HEK293 (cell line): Measurements from ENCODE around the gene CASP3.

Source experiments
- CTCF ChIA-PET: fragments of 350-600 bp; formaldehyde crosslinking; extraction: SDS; loops from one replicate; lab custom pipeline; 2021; ENCODE audit warnings: antibody characterized with exemption; lab: Yijun Ruan, JAX
- POLR2A ChIA-PET: fragments of 300-600 bp; formaldehyde crosslinking; extraction: SDS; loops from one replicate; lab custom pipeline; 2020; ENCODE audit warnings: antibody characterized with exemption, inconsistent platforms; lab: Yijun Ruan, JAX
- H3K27ac ChIP-seq: fragments of 200-500 bp; sonication (Bioruptor generic); 2 replicates; pipeline ENCODE4 v1.5.1; 2014; ENCODE audit warnings: low read depth, low read length, control low read depth, inconsistent platforms; ENCODE audit errors: extremely low read depth
- H3K36me3 ChIP-seq, 2 experiments: fragments of 200-500 bp in 1 of 2; sonication (Bioruptor generic) in 1 of 2; 1 replicate in 1 of 2; 2 replicates in 1 of 2; pipeline ENCODE4 v1.5.1; 2014 to 2017; ENCODE audit warnings: inconsistent platforms in 2 of 2, low read length in 2 of 2; ENCODE audit not compliant: control insufficient read depth in 2 of 2, insufficient read depth in 1 of 2
- H3K4me1 ChIP-seq: fragments of 200-500 bp; sonication (Bioruptor generic); 2 replicates; pipeline ENCODE4 v1.5.1; 2014; ENCODE audit warnings: mild to moderate bottlenecking, low read length, inconsistent platforms; ENCODE audit not compliant: control insufficient read depth, insufficient read depth
- H3K4me3 ChIP-seq: 2 replicates; pipeline ENCODE4 v1.5.1; 2011; ENCODE audit warnings: low read depth, mild to moderate bottlenecking, control low read depth, low read length, moderate library complexity
- H3K9me3 ChIP-seq: fragments of 200-500 bp; sonication (Bioruptor generic); 2 replicates; pipeline ENCODE4 v1.5.1; 2014; ENCODE audit warnings: low read depth, low read length, inconsistent platforms; ENCODE audit not compliant: control insufficient read depth, insufficient read depth
- CTCF ChIP-seq: fragments of 450-650 bp; formaldehyde crosslinking; IDR thresholded peaks from 2 replicates; pipeline ENCODE4 v1.5.1; 2016; ENCODE audit warnings: missing biosample characterization, missing genetic modification characterization
- GFI1B ChIP-seq: fragments of 450-650 bp; formaldehyde crosslinking; IDR thresholded peaks from 2 replicates; pipeline ENCODE4 v1.5.1; 2016; ENCODE audit warnings: missing biosample characterization, missing genetic modification characterization
- GLIS1 ChIP-seq: fragments of 450-650 bp; formaldehyde crosslinking; IDR thresholded peaks from 2 replicates; pipeline ENCODE4 v1.5.1; 2016; ENCODE audit warnings: missing biosample characterization, missing genetic modification characterization
- HIC1 ChIP-seq: fragments of 450-650 bp; formaldehyde crosslinking; IDR thresholded peaks from 2 replicates; pipeline ENCODE4 v1.5.1; 2016; ENCODE audit warnings: missing biosample characterization, missing genetic modification characterization
- HOXA7 ChIP-seq: sonication (generic); formaldehyde crosslinking; IDR thresholded peaks from 2 replicates; pipeline ENCODE4 v1.8.1; 2022; ENCODE audit warnings: missing genetic modification reagents, borderline replicate concordance
- HOXD13 ChIP-seq: sonication (generic); formaldehyde crosslinking; IDR thresholded peaks from 2 replicates; pipeline ENCODE4 v1.8.0; 2022; ENCODE audit warnings: missing genetic modification reagents, borderline replicate concordance
- KLF16 ChIP-seq: fragments of 450-650 bp; formaldehyde crosslinking; IDR thresholded peaks from 2 replicates; pipeline ENCODE4 v1.5.1; 2017; ENCODE audit warnings: missing biosample characterization, missing genetic modification characterization
- KLF7 ChIP-seq: fragments of 450-650 bp; formaldehyde crosslinking; IDR thresholded peaks from 2 replicates; pipeline ENCODE4 v1.5.1; 2016; ENCODE audit warnings: missing biosample characterization, missing genetic modification characterization, borderline replicate concordance
- MEIS1 ChIP-seq: sonication (generic); formaldehyde crosslinking; IDR thresholded peaks from 2 replicates; pipeline ENCODE4 v1.8.1; 2022; ENCODE audit warnings: missing genetic modification reagents, mild to moderate bottlenecking, borderline replicate concordance
- SCRT1 ChIP-seq: fragments of 450-650 bp; formaldehyde crosslinking; IDR thresholded peaks from 2 replicates; pipeline ENCODE4 v1.5.1; 2016; ENCODE audit warnings: missing biosample characterization, missing genetic modification characterization, borderline replicate concordance
- SETDB1 ChIP-seq: IDR thresholded peaks from one replicate; pipeline ENCODE4 v1.6.1; 2017; ENCODE audit warnings: mild to moderate bottlenecking, low read length, moderate library complexity, mixed read lengths; ENCODE audit not compliant: insufficient read length
- ZBTB17 ChIP-seq: fragments of 450-650 bp; formaldehyde crosslinking; IDR thresholded peaks from 2 replicates; pipeline ENCODE4 v1.5.1; 2016; ENCODE audit warnings: missing biosample characterization, missing genetic modification characterization
- ZBTB7A ChIP-seq: fragments of 450-650 bp; formaldehyde crosslinking; IDR thresholded peaks from 2 replicates; pipeline ENCODE4 v1.5.1; 2016; ENCODE audit warnings: low read depth, missing biosample characterization, missing genetic modification characterization
- ZIC2 ChIP-seq: fragments of 450-650 bp; formaldehyde crosslinking; IDR thresholded peaks from 2 replicates; pipeline ENCODE4 v1.5.1; 2016; ENCODE audit warnings: missing biosample characterization, missing genetic modification characterization
- ZNF133 ChIP-seq: fragments of 450-650 bp; formaldehyde crosslinking; IDR thresholded peaks from 2 replicates; pipeline ENCODE4 v1.5.1; 2016; ENCODE audit warnings: missing biosample characterization, missing genetic modification characterization
- ZNF302 ChIP-seq: fragments of 450-650 bp; formaldehyde crosslinking; IDR thresholded peaks from 2 replicates; pipeline ENCODE4 v1.5.1; 2016; ENCODE audit warnings: missing biosample characterization, missing genetic modification characterization, low read depth
- ZNF311 ChIP-seq: fragments of 450-650 bp; formaldehyde crosslinking; IDR thresholded peaks from 2 replicates; pipeline ENCODE4 v1.5.1; 2017; ENCODE audit warnings: missing biosample characterization, missing genetic modification characterization, borderline replicate concordance
- ZNF423 ChIP-seq: fragments of 450-650 bp; formaldehyde crosslinking; IDR thresholded peaks from 2 replicates; pipeline ENCODE4 v1.5.1; 2016; ENCODE audit warnings: missing biosample characterization, missing genetic modification characterization
- ZNF521 ChIP-seq: fragments of 450-650 bp; formaldehyde crosslinking; IDR thresholded peaks from 2 replicates; pipeline ENCODE4 v1.5.1; 2017; ENCODE audit warnings: missing biosample characterization, mild to moderate bottlenecking, missing genetic modification characterization
- ZNF530 ChIP-seq: fragments of 450-650 bp; formaldehyde crosslinking; IDR thresholded peaks from 2 replicates; pipeline ENCODE4 v1.5.1; 2016; ENCODE audit warnings: low read depth, missing biosample characterization, missing genetic modification characterization
- ZNF548 ChIP-seq: fragments of 450-650 bp; formaldehyde crosslinking; IDR thresholded peaks from 2 replicates; pipeline ENCODE4 v1.5.1; 2016; ENCODE audit warnings: missing biosample characterization, missing genetic modification characterization
- ZNF549 ChIP-seq: fragments of 450-650 bp; IDR thresholded peaks from 2 replicates; pipeline ENCODE4 v1.5.1; 2018; ENCODE audit warnings: missing biosample characterization, missing genetic modification characterization, mild to moderate bottlenecking, inconsistent platforms, moderate library complexity
- ZNF555 ChIP-seq: fragments of 450-650 bp; formaldehyde crosslinking; conservative IDR thresholded peaks from 2 replicates; pipeline ENCODE4 v1.5.1; 2017; ENCODE audit warnings: missing biosample characterization, mild to moderate bottlenecking, missing genetic modification characterization, inconsistent platforms
- ZNF560 ChIP-seq: fragments of 450-650 bp; formaldehyde crosslinking; IDR thresholded peaks from 2 replicates; pipeline ENCODE4 v1.5.1; 2017; ENCODE audit warnings: missing biosample characterization, missing genetic modification characterization, borderline replicate concordance
- ZNF571 ChIP-seq: fragments of 450-650 bp; formaldehyde crosslinking; IDR thresholded peaks from 2 replicates; pipeline ENCODE4 v1.5.0; 2017; ENCODE audit warnings: missing biosample characterization, missing genetic modification characterization
- ZNF585B ChIP-seq: fragments of 450-650 bp; formaldehyde crosslinking; IDR thresholded peaks from 2 replicates; pipeline ENCODE4 v1.5.1; 2016; ENCODE audit warnings: missing biosample characterization, missing genetic modification characterization
- ZNF600 ChIP-seq: fragments of 450-650 bp; formaldehyde crosslinking; IDR thresholded peaks from 2 replicates; pipeline ENCODE4 v1.5.1; 2016; ENCODE audit warnings: missing biosample characterization, missing genetic modification characterization
- ZNF610 ChIP-seq: fragments of 450-650 bp; formaldehyde crosslinking; IDR thresholded peaks from 2 replicates; pipeline ENCODE4 v1.5.1; 2016; ENCODE audit warnings: missing biosample characterization, missing genetic modification characterization, borderline replicate concordance
- ZNF654 ChIP-seq: fragments of 450-650 bp; formaldehyde crosslinking; IDR thresholded peaks from 2 replicates; pipeline ENCODE4 v1.5.1; 2016; ENCODE audit warnings: low read depth, missing biosample characterization, missing genetic modification characterization
- ZNF747 ChIP-seq: fragments of 450-650 bp; formaldehyde crosslinking; IDR thresholded peaks from 2 replicates; pipeline ENCODE4 v1.5.1; 2016; ENCODE audit warnings: missing biosample characterization, missing genetic modification characterization
- ZNF785 ChIP-seq: fragments of 450-650 bp; formaldehyde crosslinking; IDR thresholded peaks from 2 replicates; pipeline ENCODE4 v1.5.1; 2016; ENCODE audit warnings: missing biosample characterization, missing genetic modification characterization
- ZNF791 ChIP-seq: fragments of 450-650 bp; formaldehyde crosslinking; IDR thresholded peaks from 2 replicates; pipeline ENCODE4 v1.5.1; 2016; ENCODE audit warnings: missing biosample characterization, missing genetic modification characterization
- ZSCAN4 ChIP-seq: fragments of 450-650 bp; formaldehyde crosslinking; IDR thresholded peaks from 2 replicates; pipeline ENCODE4 v1.5.1; 2017; ENCODE audit warnings: missing biosample characterization, missing genetic modification characterization

CASP3 gene

GRCh38 chr4:184688005-184688404 lies 38.8 kb upstream of the CASP3 start:
- no peak overlapping the region for H3K27ac ChIP-seq
- no peaks in the 10 kb centered on the region for H3K4me1 ChIP-seq
- ChIA-PET CTCF (no interaction called here), POLR2A (no interaction called here)
- no peaks in the 10 kb centered on the region for H3K9me3 ChIP-seq
- H3K36me3 ChIP-seq: peaks cover 0 to 22% of the 10 kb centered on the region in 2 experiments
- TF ChIP-seq ZBTB7A (no peak), MEIS1 (CRISPR knock-in tag) (no peak), ZBTB17 (tag by site-specific recombination) (no peak), ZNF747 (no peak), ZNF791 (tag by site-specific recombination) (no peak), ZNF785 (tag by site-specific recombination) (no peak), KLF16 (tag by site-specific recombination) (no peak), GFI1B (no peak), ZNF571 (tag by site-specific recombination) (no peak), ZNF302 (tag by site-specific recombination) (no peak), ZNF555 (tag by site-specific recombination) (no peak), ZNF133 (tag by site-specific recombination) (no peak), HIC1 (tag by site-specific recombination) (no peak), SETDB1 (no peak), SCRT1 (tag by site-specific recombination) (no peak), ZNF560 (tag by site-specific recombination) (no peak), HOXD13 (CRISPR knock-in tag) (no peak), CTCF (no peak)
- H3K4me3 ChIP-seq: no peak overlapping the region

GRCh38 chr4:184684491-184685189 lies 35.4 kb upstream of the CASP3 start:
- H3K27ac ChIP-seq: no peak overlapping the region
- H3K4me3 ChIP-seq: no peak overlapping the region
- peaks cover 0 to 28% of the 10 kb centered on the region in 2 experiments; a peak in 2 of 3 replicates for H3K36me3 ChIP-seq
- ChIA-PET POLR2A (interaction anchor here (0.7 kb wide), 1 partner anchor 12 kb away, joined by 3 read pairs; no protein-coding TSS in a partner anchor), CTCF (no interaction called here)
- H3K9me3 ChIP-seq: no peaks in the 10 kb centered on the region
- no peaks in the 10 kb centered on the region for H3K4me1 ChIP-seq
- TF ChIP-seq ZNF521 (tag by site-specific recombination): no peak
- TF ChIP-seq ZNF311 (tag by site-specific recombination): no peak
- no peak for TF ChIP-seq ZNF560 (tag by site-specific recombination)
- no peak for TF ChIP-seq GLIS1 (tag by site-specific recombination)
- no peak for TF ChIP-seq ZNF654 (tag by site-specific recombination)
- TF ChIP-seq ZIC2 (tag by site-specific recombination): no peak
- no peak for TF ChIP-seq HOXA7 (CRISPR knock-in tag)
- TF ChIP-seq ZNF549 (tag by site-specific recombination): no peak
- no peak for TF ChIP-seq SCRT1 (tag by site-specific recombination)
- TF ChIP-seq ZNF600 (tag by site-specific recombination): no peak
- TF ChIP-seq ZSCAN4 (tag by site-specific recombination): no peak
- no peak for TF ChIP-seq ZNF610 (tag by site-specific recombination)
- TF ChIP-seq ZNF585B (tag by site-specific recombination): no peak
- no peak for TF ChIP-seq ZNF530
- no peak for TF ChIP-seq ZNF548 (tag by site-specific recombination)
- no peak for TF ChIP-seq ZNF423 (tag by site-specific recombination)
- TF ChIP-seq KLF7 (tag by site-specific recombination): no peak
